ENCODE results near the gene KHK.

The KHK gene

GRCh38 chr2:27086724-27087593 lies at the start of gene KHK:
TSS of gene KHK (plus strand) at chr2:27086772. CDS start at chr2:27087260, 488 bp downstream.
- DNase-seq = peak in 1 of 6 experiments; percentile 30

- no peak for DNase-seq
Measured at GRCh38 chr2:27038012-27038411, 48.6 kb upstream of the KHK start.

- DNase-seq = no peak
Measured at GRCh38 chr2:27038631-27039339, 47.8 kb upstream of the KHK start.

- DNase-seq = no peak
Measured at GRCh38 chr2:27039426-27039825, 47.1 kb upstream of the KHK start.

GRCh38 chr2:27039871-27040270 lies 46.7 kb upstream of the KHK start:
- no peak for DNase-seq

- no peak for DNase-seq
Measured at GRCh38 chr2:27040282-27040681, 46.3 kb upstream of the KHK start.

GRCh38 chr2:27041752-27042151 lies 44.8 kb upstream of the KHK start:
- DNase-seq = no peak

- DNase-seq = no peak
Measured at GRCh38 chr2:27042159-27042661, 44.4 kb upstream of the KHK start.

- DNase-seq = no peak
Measured at GRCh38 chr2:27042985-27043634, 43.5 kb upstream of the KHK start.

GRCh38 chr2:27049422-27050280 lies 36.9 kb upstream of the KHK start:
- DNase-seq = peak in 5 of 6 experiments; percentile 35 to 74 (median 53)

GRCh38 chr2:27050281-27050995 lies 36.1 kb upstream of the KHK start:
- DNase-seq = peak; percentile 84 to 96 (median 90)

- DNase-seq = peak; percentile 93 to 98 (median 94)
Measured at GRCh38 chr2:27050996-27051901, 35.3 kb upstream of the KHK start, which contains the start of gene AGBL5. TSS of gene AGBL5 (plus strand) at chr2:27051668. CDS start at chr2:27052959, 1,291 bp downstream.

GRCh38 chr2:27051902-27052645 lies 34.5 kb upstream of the KHK start:
- DNase-seq = peak in 1 of 6 experiments; percentile 73

GRCh38 chr2:27053321-27053720 lies 33.3 kb upstream of the KHK start:
- DNase-seq = no peak

GRCh38 chr2:27053776-27054175 lies 32.8 kb upstream of the KHK start:
- no peak for DNase-seq

GRCh38 chr2:27054721-27055120 lies 31.9 kb upstream of the KHK start:
- DNase-seq = no peak

GRCh38 chr2:27057184-27057583 lies 29.4 kb upstream of the KHK start:
- DNase-seq = no peak

GRCh38 chr2:27058210-27058609 lies 28.4 kb upstream of the KHK start:
- no peak for DNase-seq

GRCh38 chr2:27059141-27059820 lies 27.3 kb upstream of the KHK start:
- no peak for DNase-seq

All from stimulated activated naive CD4-positive, alpha-beta T cell (primary cell).